Activated naive CD4-positive, alpha-beta T cell treated with anti-CD3 and anti-CD28 coated beads, Interleukin-2, amount 10 ng/mL, durations not matched to agents 7 days and 5 days (primary cell): ENCODE results near the gene SNRPD2.
A peak's percentile ranks its signal among the peaks of the same experiment; 100 is the strongest.

Experiments
- CTCF ChIA-PET: fragments of 350-600 bp; sonication (Branson Sonifier 250); formaldehyde crosslinking; loops from one replicate; lab custom pipeline; 2021; ENCODE audit warnings: antibody characterized with exemption; lab: Charles Lee
- DNase-seq: peaks from one replicate; pipeline ENCODE4 v3.0.0-alpha.2; 2020
- H3K27ac Mint-ChIP-seq: one replicate; pipeline ENCODE4 v1.8.0; 2021; ENCODE audit warnings: mild to moderate bottlenecking, moderate library complexity, mixed read lengths
- H3K27me3 Mint-ChIP-seq: one replicate; pipeline ENCODE4 v1.8.0; 2021; ENCODE audit warnings: mild to moderate bottlenecking, mixed read lengths
- H3K36me3 Mint-ChIP-seq: one replicate; pipeline ENCODE4 v1.8.0; 2021; ENCODE audit warnings: mixed read lengths
- H3K4me1 Mint-ChIP-seq: one replicate; pipeline ENCODE4 v1.8.0; 2021; ENCODE audit warnings: mixed read lengths
- H3K4me3 Mint-ChIP-seq: one replicate; pipeline ENCODE4 v1.8.0; 2021; ENCODE audit warnings: mild to moderate bottlenecking, moderate library complexity, mixed read lengths
- H3K9me3 Mint-ChIP-seq: one replicate; pipeline ENCODE4 v1.8.0; 2021; ENCODE audit warnings: mixed read lengths

The SNRPD2 gene

DNA sequence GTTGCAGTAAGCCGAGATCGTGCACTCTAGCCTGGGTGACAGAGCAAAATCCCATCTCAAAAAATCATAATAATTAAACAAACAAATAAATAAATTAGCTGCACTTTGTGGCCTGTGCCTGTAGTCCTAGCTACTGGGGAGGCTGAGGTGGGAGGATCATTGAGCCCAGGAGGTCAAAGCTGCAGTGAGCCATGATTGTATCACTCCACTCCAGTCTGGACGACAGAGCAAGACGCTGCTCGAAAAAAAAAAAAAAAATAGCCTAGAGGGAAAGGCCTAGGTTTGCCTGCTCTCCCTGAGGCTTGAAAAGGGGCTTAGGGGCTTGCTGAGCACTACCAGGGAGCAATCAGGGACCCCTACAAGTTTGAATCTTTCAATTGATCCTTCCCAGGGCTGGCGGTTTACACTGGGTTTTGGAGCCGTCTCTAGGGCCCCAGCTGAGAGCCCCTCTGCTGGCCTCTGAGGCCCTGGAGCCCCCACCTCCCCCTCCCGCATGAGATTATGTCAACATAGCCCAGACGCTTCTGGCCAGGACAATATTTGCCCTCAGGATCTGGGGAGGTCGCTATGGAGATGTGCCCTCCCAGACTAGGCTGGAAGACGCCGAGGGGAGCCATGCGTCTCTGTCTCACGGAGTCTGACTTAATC is 34.1 kb downstream of the SNRPD2 start:
- Mint-ChIP-seq H3K27me3 (peaks cover 39% of the 10 kb centered on the region), H3K27ac (no peak overlapping the region)

DNA sequence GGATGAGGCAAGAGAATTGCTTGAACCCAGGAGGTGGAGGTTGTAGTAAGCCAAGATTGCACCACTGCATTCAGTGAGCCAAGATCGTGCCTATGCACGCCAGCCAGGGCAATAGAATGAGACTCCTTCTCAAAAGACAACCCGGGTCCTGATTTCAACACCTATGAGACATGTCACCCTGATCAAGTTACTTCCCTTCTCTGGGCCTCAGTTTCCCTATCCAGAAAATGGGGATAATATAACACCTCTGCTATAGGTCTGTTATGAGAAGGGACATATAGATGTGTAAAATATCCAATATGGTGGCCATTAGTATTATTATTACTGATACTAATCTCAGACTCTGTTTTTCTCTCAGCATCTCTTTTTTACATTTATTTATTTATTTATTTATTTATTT is 36.7 kb downstream of the SNRPD2 start:
- Mint-ChIP-seq H3K36me3 (no peaks in the 10 kb centered on the region), H3K27me3 (peaks cover 29% of the 10 kb centered on the region), H3K9me3 (no peaks in the 10 kb centered on the region), H3K4me3 (no peak overlapping the region), H3K27ac (no peak overlapping the region), H3K4me1 (no peaks in the 10 kb centered on the region)
- CTCF ChIA-PET, result no interaction called here
- DNase-seq, result no peak

More for the DNA sequence above, 34.1 kb downstream of the SNRPD2 start:
- DNase-seq, result no peak
- Mint-ChIP-seq H3K9me3 (no peaks in the 10 kb centered on the region), H3K4me1 (no peaks in the 10 kb centered on the region), H3K36me3 (no peaks in the 10 kb centered on the region), H3K4me3 (no peak overlapping the region)
- CTCF ChIA-PET, result no interaction called here

DNA sequence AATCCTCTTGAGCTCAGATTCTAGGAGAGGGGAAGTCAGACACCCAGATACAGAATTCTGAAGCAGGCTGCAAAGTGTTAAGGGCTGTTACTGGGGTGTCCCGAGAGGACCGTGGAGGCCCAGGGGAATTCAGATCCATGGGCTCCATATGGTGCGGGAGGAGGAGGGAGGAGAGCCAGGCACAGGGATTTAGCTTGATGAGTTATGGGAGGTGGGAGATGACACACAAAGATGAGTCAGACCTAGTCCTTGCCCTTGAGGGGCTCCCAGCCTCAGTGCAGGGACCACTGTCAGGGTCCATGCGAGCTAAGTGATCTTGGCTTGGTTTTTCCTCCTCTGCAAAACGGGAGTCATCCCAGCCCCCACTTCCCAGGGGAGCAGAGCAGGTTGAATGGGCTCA is 38.1 kb downstream of the SNRPD2 start:
- Mint-ChIP-seq H3K4me3 (no peak overlapping the region), H3K9me3 (no peaks in the 10 kb centered on the region), H3K36me3 (no peaks in the 10 kb centered on the region), H3K4me1 (no peaks in the 10 kb centered on the region), H3K27me3 (peaks cover 19% of the 10 kb centered on the region), H3K27ac (no peak overlapping the region)
- CTCF ChIA-PET, result no interaction called here
- no peak for DNase-seq

DNA sequence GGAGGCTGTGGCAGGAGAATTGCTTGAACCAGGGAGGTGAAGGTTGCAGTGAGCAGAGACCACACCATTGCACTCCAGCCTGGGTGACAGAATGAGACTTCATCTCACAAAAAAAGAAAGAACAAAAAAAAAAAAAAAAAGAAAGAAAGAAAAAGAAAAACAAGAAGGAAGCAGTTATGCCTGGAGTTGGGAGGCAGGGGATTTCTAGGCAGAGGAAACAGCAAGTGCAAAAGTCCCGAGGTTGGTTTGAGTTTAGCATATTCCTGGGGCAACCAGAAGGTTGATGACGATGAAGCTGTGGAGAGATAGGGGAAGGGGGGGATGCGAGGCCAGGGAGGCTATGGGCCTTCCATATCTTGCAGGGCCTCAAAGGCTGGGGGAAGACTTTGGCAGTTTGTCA is 41.0 kb downstream of the SNRPD2 start:
- H3K27me3 Mint-ChIP-seq, result peaks cover 16% of the 10 kb centered on the region
- no peaks in the 10 kb centered on the region for H3K36me3 Mint-ChIP-seq
- CTCF ChIA-PET, result interaction anchor here (1.1 kb wide), 1 partner anchor 8 kb away, joined by 3 read pairs; no protein-coding TSS in a partner anchor
- no peaks in the 10 kb centered on the region for H3K9me3 Mint-ChIP-seq
- no peak overlapping the region for H3K27ac Mint-ChIP-seq
- H3K4me3 Mint-ChIP-seq, result no peak overlapping the region
- H3K4me1 Mint-ChIP-seq, result peaks cover 9% of the 10 kb centered on the region
- DNase-seq, result no peak

DNA sequence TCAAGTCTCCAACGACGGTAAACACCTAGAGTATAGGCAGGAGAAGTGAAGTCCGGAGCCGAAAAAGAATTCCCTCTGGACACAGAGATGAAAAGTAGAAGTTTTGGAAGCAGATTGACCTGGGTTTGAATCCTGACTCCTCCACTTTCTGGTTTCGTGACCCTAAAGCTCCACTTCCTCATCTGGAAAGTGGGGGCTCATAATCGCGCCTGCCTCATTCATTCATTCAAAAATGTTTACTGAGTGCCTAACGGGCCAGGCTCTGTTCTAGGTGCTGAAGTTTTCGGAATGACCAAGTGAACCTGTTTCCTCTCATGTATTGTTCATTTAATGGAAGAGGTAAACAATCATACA is 45.4 kb downstream of the SNRPD2 start:
- Mint-ChIP-seq H3K4me3 (peak overlapping the region; percentile 81), H3K27ac (peak overlapping the region; percentile 86), H3K27me3 (peaks cover 39% of the 10 kb centered on the region), H3K4me1 (peaks cover 42% of the 10 kb centered on the region), H3K9me3 (no peaks in the 10 kb centered on the region), H3K36me3 (peaks cover under 1% of the 10 kb centered on the region)
- DNase-seq, result no peak
- CTCF ChIA-PET, result interaction anchor here (1.0 to 1.6 kb wide), 5 partner anchors 35 to 170 kb away, joined by 3 to 9 read pairs (median 4); no protein-coding TSS in a partner anchor

DNA sequence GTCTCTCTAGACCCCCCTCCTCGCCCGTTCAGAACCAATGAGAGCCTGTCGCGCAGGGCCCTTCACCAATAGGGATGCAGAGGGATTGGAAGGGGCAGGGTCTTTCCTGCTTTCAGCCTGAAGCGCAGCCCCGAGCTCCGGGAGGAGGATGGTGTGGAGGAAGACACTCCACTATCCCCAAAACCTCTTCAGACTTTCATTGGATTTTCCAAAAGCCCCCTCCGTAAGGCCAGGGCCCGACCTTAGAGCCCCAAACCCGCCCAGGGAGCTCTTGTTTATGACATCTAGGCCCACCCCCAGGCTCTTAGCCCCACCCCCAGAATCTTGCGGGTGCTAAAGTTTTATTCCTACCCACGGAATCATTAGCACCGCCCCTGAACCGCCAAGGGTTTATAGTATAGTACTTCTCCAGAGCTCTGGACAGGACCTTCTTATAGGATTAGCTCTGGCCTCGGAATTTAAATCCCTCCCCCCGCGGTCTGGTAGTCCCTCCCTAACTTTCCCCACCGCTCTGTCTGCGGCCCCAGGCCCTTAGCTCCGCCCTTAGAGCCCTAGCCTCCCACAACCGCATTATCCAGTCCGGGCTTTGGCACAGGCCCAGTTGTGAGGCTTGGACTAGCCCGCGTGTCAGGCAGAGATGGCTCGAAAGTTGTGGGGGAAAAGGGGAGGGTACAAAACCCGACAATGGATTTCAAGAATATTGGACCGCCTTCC is 46.0 kb downstream of the SNRPD2 start:
- CTCF ChIA-PET, result interaction anchor here (0.8 to 1.6 kb wide), 7 partner anchors 35 to 171 kb away, joined by 3 to 9 read pairs (median 4); partner anchors contain the start of gene QPCTL
- Mint-ChIP-seq H3K4me1 (peaks cover 47% of the 10 kb centered on the region), H3K36me3 (peaks cover 6% of the 10 kb centered on the region), H3K27ac (peak overlapping the region; percentile 86), H3K27me3 (peaks cover 37% of the 10 kb centered on the region), H3K9me3 (peaks cover under 1% of the 10 kb centered on the region), H3K4me3 (peak overlapping the region; percentile 81)
- peak; percentile 88 for DNase-seq

DNA sequence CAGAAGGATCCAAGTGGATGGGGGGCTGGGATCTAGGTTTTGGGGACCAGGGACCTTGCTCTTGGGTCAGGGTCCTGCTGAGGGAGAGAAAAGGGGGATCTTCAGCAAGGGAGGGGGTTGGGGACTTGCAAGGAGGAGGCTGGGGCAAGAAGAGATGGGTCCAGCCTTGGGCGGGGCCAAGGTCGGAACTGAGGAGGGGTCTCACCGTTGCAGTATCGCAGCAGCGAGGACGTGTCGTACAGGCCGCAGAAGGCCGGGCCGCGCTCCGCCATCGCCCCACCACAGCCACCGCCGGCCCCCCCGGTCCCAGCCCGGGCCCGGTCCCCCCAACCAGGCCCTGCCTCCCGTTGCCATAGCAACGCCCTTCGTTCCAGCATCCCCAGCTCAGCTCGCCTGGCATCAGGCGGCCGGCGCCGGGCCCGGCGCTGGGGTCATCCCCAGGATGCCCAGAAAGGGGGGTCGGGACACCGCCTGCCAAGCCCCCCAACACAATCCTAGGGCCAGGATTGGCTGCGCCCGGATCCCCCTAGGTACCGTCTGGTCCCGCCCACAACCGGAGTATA is 46.6 kb downstream of the SNRPD2 start:
- Mint-ChIP-seq H3K27ac (peak overlapping the region; percentile 86), H3K4me1 (peaks cover 51% of the 10 kb centered on the region), H3K4me3 (peak overlapping the region; percentile 81), H3K36me3 (peaks cover 8% of the 10 kb centered on the region), H3K27me3 (peaks cover 30% of the 10 kb centered on the region), H3K9me3 (peaks cover 2% of the 10 kb centered on the region)
- CTCF ChIA-PET, result interaction anchor here (0.8 to 1.6 kb wide), 6 partner anchors 36 to 172 kb away, joined by 3 to 9 read pairs (median 4); partner anchors contain the start of gene QPCTL
- DNase-seq, result no peak

DNA sequence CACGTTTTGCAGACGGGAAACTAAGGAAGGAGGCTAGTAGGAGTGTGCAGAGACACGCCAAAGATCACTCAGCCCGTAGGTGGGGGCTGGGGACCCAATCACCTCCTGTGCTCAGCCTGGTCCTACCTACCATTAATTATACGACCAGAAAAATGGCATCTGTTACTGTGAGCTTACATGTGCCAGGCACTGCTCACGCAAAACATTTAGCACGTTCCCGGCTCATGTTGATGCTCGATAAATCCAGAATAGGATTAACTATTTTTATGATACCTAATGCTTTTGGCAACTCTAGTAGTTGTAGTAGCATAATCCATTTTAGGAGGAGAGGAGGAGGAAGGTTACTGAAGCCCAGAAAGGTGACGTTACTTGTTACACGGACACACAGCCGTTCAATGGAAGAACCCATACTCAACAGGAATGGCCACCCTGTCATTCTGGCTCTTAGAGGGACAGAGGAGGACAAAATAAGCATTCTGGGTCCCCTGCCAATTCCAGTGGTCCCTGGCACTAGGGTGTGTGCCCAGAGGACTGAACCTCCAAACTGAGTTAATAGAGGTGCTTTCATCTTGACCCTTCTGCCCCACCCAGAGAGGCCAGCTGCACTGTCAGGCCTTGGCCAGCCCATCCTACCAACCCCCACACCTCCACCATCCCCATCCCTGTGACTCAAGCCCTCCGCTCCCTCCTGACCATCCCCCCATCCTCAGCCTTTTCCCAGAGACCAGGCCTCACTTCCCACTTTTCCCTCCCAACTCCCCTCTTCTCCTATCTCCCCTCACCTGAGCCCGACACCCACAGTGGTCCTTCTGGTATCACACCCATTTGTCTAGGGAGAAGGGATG is 47.6 kb downstream of the SNRPD2 start:
- Mint-ChIP-seq H3K4me1 (peaks cover 59% of the 10 kb centered on the region), H3K27me3 (peaks cover 29% of the 10 kb centered on the region), H3K4me3 (peak overlapping the region; percentile 21), H3K27ac (no peak overlapping the region), H3K36me3 (peaks cover 8% of the 10 kb centered on the region), H3K9me3 (peaks cover 2% of the 10 kb centered on the region)
- CTCF ChIA-PET, result interaction anchor here (1.0 to 3.3 kb wide), 8 partner anchors 38 to 205 kb away, joined by 3 to 52 read pairs (median 4); partner anchors contain the start of gene OPA3
- no peak for DNase-seq

DNA sequence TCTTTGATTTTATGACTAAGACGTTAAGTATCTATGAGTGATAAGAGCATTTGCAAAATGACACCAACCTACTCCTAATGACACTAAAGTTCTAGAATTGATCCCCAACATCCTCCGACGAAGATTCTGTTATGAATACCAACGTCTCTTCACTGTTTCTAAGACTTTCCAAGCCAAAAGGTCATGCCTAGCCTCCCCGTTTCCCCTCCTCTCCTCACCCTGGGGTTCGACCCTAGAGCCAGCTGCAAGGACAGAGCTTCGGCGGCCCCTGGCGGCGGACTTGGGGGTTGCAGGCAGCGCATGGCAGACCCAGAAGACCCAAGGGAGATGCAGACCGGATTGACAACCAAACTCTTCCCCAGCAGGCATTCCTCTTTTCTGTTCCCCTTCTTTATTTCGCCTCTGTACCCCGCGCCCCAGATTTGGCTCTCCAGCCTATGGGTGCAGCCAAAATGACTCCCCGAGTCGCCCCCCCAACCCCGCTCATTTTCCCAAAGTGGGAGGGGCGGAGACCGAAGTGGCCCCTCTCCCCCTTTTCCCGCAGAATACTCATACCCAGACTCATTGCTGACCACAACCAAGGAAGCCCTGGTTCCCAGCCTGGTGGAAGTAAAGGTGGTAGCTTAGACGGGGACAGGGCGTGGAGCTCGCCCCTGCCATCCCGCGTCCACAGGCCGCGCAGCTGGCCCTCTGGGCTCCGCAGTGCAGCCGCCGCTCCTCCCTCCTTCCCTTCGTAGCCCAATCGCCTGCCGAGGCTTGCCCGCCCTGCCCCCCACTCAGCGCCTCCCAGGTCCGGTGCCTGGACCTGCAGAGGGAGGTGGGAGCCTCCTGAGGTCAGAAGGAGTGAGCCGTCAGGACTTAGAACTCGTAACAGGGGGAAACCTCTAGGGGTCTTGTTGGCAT is 48.5 kb downstream of the SNRPD2 start:
- Mint-ChIP-seq H3K27ac (peak overlapping the region; percentile 97), H3K36me3 (peaks cover 11% of the 10 kb centered on the region), H3K4me3 (peak overlapping the region; percentile 54), H3K4me1 (peaks cover 65% of the 10 kb centered on the region), H3K9me3 (peaks cover 2% of the 10 kb centered on the region), H3K27me3 (peaks cover 29% of the 10 kb centered on the region)
- CTCF ChIA-PET, result interaction anchor here (0.7 to 3.3 kb wide), 23 partner anchors 7 to 204 kb away, joined by 3 to 52 read pairs (median 4); partner anchors contain the start of genes GIPR, OPA3 and PPM1N
- peak; percentile 92 for DNase-seq

DNA sequence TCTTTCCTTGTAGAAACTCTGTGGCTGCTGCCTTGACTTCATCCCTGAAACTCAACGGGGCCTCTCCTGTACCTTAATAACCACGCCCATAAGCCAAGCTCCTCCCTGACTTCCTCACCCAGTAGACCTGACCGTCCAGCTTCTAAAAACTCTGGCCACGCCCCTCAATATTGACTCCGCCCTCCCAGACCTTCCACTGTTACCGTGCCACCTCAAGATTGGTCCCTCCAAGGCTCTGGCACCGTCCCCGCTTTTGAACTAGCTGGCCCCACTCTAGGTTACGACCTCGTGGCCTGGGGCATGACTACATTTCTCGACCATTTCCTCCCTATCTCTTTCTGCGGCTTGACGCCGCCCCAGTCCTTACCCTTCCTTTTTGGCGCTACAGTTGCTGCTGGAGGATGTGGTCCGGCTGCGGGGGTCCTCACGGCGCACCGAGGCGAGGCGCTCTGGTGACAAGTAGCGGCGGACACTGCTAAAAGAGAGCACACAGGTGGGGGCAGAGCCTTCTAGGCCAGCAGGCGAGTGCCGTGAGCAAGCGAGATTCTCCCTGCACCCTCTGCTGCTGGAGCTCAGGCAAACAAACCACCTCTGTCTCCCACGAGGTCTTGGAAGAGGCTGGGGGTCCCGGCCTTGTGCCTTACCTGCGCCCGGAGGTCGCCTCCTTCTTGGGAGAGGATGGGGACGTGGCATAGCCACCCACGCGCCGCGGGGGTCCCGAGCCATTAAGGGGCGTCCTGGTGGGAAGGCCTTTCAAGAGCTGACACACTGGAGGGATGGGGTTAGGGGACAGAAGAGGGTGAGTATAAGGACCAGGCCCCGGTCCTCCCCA is 50.3 kb downstream of the SNRPD2 start:
- Mint-ChIP-seq H3K4me3 (peak overlapping the region; percentile 71), H3K9me3 (peaks cover 2% of the 10 kb centered on the region), H3K27me3 (peaks cover 29% of the 10 kb centered on the region), H3K27ac (peak overlapping the region; percentile 97), H3K36me3 (peaks cover 13% of the 10 kb centered on the region), H3K4me1 (peaks cover 68% of the 10 kb centered on the region)
- CTCF ChIA-PET, result interaction anchor here (0.6 to 3.3 kb wide), 31 partner anchors 9 to 202 kb away, joined by 3 to 52 read pairs (median 5); partner anchors contain the start of genes GIPR, OPA3 and QPCTL
- peak; percentile 87 for DNase-seq

DNA sequence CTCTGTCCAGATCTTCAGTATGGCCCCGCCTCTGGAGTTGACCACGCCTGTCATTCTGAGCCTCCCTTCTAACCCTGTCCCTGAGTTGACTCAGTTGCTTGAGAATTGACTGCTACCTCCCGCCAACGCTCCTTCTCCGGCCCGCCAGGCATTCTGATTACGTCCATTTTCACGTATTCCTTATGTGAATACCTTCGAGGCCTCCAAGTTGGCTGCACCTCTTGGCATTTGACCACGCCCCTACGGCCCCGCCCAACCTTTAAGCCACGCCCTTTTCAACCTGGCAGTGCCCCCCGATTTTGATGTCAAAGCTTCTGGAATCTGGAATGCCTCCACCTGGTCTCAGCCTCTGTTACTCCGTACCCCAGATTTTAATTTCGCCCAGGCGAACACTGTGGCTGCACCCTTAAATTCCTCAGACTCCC is 50.9 kb downstream of the SNRPD2 start:
- Mint-ChIP-seq H3K4me1 (peaks cover 65% of the 10 kb centered on the region), H3K27me3 (peaks cover 24% of the 10 kb centered on the region), H3K4me3 (peak overlapping the region; percentile 71), H3K9me3 (peaks cover 2% of the 10 kb centered on the region), H3K36me3 (peaks cover 16% of the 10 kb centered on the region), H3K27ac (peak overlapping the region; percentile 97)
- peak; percentile 59 for DNase-seq
- CTCF ChIA-PET, result interaction anchor here (0.9 to 3.3 kb wide), 12 partner anchors 10 to 201 kb away, joined by 3 to 52 read pairs (median 9); no protein-coding TSS in a partner anchor
